A673 (cell line): ENCODE data around the gene RBBP9. TPM values are rescaled to one million over a fixed set of nuclear protein-coding genes. Genes with fewer than 3 reads are reported as not detected.

Experiments used
- BruUV-seq: library from RNA; stranded (reverse); fragments of 400-500 nt; replicated peaks from 2 replicates; lab custom pipeline; 2021; lab: Mats Ljungman, UMichigan
- CTCF ChIA-PET: fragments of 300-600 bp; sonication (Branson Sonifier 250); formaldehyde crosslinking; loops from one replicate; lab custom pipeline; 2022; ENCODE audit warnings: antibody characterized with exemption; lab: Charles Lee
- POLR2A ChIA-PET: fragments of 300-600 bp; sonication (Branson Sonifier 250); formaldehyde crosslinking; loops from one replicate; lab custom pipeline; 2022; ENCODE audit warnings: antibody characterized with exemption; ENCODE audit not compliant: low non-redundant PET; lab: Charles Lee
- DNase-seq: peaks from one replicate; pipeline ENCODE4 v3.0.0-alpha.2; 2015; ENCODE audit warnings: low spot score
- H3K27ac ChIP-seq: fragments of 200-600 bp; sonication (generic); 2 replicates; pipeline ENCODE4 v1.5.1; 2016; ENCODE audit warnings: mixed run types, low read depth, mild to moderate bottlenecking, mixed read lengths, antibody characterized with exemption, low read length; ENCODE audit not compliant: poor library complexity, severe bottlenecking
- H3K27me3 ChIP-seq: fragments of 200-600 bp; sonication (generic); replicated peaks from 2 replicates; pipeline ENCODE4 v1.6.1; 2017; ENCODE audit warnings: mixed run types, low read depth, mild to moderate bottlenecking, mixed read lengths, antibody characterized with exemption, low read length; ENCODE audit not compliant: insufficient read depth, poor library complexity
- H3K36me3 ChIP-seq: fragments of 200-600 bp; sonication (generic); 2 replicates; pipeline ENCODE4 v1.6.1; 2016; ENCODE audit warnings: mixed run types, mild to moderate bottlenecking, mixed read lengths, antibody characterized with exemption, low read length; ENCODE audit not compliant: insufficient read depth, poor library complexity, severe bottlenecking
- H3K4me1 ChIP-seq: fragments of 200-600 bp; sonication (generic); 2 replicates; pipeline ENCODE4 v1.6.1; 2017; ENCODE audit warnings: mixed run types, mild to moderate bottlenecking, mixed read lengths, antibody characterized with exemption, low read length; ENCODE audit not compliant: insufficient read depth, poor library complexity, severe bottlenecking
- H3K4me3 ChIP-seq: fragments of 200-600 bp; sonication (generic); 2 replicates; pipeline ENCODE4 v1.5.1; 2016; ENCODE audit warnings: low read depth, mixed run types, mild to moderate bottlenecking, mixed read lengths, low read length; ENCODE audit not compliant: poor library complexity, severe bottlenecking
- H3K9me3 ChIP-seq: fragments of 200-600 bp; sonication (generic); 2 replicates; pipeline ENCODE4 v1.6.1; 2016; ENCODE audit warnings: mixed run types, low read depth, mild to moderate bottlenecking, mixed read lengths, antibody characterized with exemption, low read length; ENCODE audit not compliant: poor library complexity, severe bottlenecking
- EZH2 ChIP-seq: fragments of 200-600 bp; sonication (generic); IDR thresholded peaks from 2 replicates; pipeline ENCODE4 v1.6.1; 2017; ENCODE audit warnings: borderline replicate concordance, low read depth, mild to moderate bottlenecking, mixed read lengths, antibody characterized with exemption, low read length; ENCODE audit not compliant: poor library complexity, severe bottlenecking
- intact Hi-C: fragments of 100-400 bp; cut with micrococcal nuclease; formaldehyde crosslinking; loops from one replicate; pipeline ENCODE4 v1.10.0; 2022; ENCODE audit not compliant: unreplicated experiment
- total RNA-seq: library from RNA; stranded (reverse); gene quantifications from 2 replicates; pipeline ENCODE4 v1.2.3, GENCODE V29; 2021
- TF ChIP-seq, protein P1 (sequence below): fragments of 300-800, 200-600 bp; sonication (generic); conservative IDR thresholded peaks from 2 replicates; pipeline ENCODE4 v1.5.1; 2017; ENCODE audit warnings: low read depth, mild to moderate bottlenecking, antibody characterized with exemption, low read length, moderate library complexity, mixed read lengths

RBBP9 gene
- total RNA-seq, 1 experiment from 2014 or later: 20.1 TPM

DNA sequence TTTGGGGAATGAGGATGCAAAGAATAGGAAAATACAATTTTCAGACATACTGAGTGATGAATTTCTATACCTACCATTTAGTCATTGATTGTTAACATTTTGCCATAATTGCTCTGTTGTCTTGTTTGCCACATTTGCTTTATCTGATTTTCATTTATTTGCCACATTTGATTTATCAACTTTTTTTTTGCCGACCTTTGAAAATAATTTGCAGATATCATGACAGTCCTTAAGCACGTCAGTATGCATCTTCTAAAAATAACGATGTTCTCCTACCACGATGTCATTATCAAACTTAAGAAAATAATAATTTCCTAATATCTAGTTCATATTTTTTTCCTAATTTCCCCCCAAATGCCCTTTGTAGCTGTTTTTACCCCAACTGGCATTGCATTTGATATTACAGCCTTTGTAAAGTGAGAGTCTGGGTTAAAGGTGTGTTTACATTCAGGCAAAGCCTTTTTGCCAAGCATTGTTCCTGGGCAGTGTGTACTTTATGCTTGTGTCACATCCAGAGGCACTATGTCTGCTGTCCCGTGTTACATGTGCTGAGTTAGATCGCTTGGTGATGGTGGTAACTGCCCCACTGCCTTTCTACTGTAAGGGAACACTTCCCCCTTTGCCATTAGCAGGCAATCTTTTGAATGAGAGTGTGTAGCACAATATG, 37.1 kb upstream of the RBBP9 start:
- Histone ChIP-seq H3K27me3 (no peaks in the 10 kb centered on the region), H3K36me3 (peaks cover 36% of the 10 kb centered on the region), H3K27ac (no peak overlapping the region), H3K4me3 (no peak overlapping the region), H3K9me3 (no peaks in the 10 kb centered on the region), H3K4me1 (no peaks in the 10 kb centered on the region)
- CTCF ChIA-PET: no interaction called here
- TF ChIP-seq EZH2: no peak
- TF ChIP-seq, protein P1, sequence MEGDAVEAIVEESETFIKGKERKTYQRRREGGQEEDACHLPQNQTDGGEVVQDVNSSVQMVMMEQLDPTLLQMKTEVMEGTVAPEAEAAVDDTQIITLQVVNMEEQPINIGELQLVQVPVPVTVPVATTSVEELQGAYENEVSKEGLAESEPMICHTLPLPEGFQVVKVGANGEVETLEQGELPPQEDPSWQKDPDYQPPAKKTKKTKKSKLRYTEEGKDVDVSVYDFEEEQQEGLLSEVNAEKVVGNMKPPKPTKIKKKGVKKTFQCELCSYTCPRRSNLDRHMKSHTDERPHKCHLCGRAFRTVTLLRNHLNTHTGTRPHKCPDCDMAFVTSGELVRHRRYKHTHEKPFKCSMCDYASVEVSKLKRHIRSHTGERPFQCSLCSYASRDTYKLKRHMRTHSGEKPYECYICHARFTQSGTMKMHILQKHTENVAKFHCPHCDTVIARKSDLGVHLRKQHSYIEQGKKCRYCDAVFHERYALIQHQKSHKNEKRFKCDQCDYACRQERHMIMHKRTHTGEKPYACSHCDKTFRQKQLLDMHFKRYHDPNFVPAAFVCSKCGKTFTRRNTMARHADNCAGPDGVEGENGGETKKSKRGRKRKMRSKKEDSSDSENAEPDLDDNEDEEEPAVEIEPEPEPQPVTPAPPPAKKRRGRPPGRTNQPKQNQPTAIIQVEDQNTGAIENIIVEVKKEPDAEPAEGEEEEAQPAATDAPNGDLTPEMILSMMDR: no peak
- POLR2A ChIA-PET: no interaction called here
- intact Hi-C loops: no loop called here
- no TSS peak for BruUV-seq
- no peak for DNase-seq

DNA sequence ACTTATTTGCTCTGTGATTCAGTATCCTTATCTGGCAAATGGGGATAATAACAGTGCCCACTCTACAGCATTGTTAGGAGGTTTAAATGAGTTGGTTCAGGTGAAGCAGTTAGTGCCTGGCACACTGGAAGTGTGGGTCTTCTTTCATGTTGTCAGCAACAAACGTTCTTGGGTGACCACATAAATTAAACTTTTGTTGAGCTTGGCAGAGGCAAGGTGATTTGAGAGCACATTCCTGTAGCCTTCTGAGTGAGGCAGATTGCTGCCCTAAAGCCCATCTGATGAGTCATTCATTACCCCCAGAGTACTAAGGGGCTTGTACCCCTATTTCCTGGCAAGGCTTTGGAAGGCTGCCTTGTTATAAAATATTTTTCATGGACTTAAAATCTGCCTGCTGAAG, 36.5 kb upstream of the RBBP9 start:
- ChIA-PET CTCF (no interaction called here), POLR2A (no interaction called here)
- no peaks in the 10 kb centered on the region for H3K27me3 ChIP-seq
- DNase-seq: no peak
- intact Hi-C loops: no loop called here
- H3K9me3 ChIP-seq: no peaks in the 10 kb centered on the region
- no peak overlapping the region for H3K4me3 ChIP-seq
- H3K27ac ChIP-seq: no peak overlapping the region
- no peaks in the 10 kb centered on the region for H3K4me1 ChIP-seq
- no peak for TF ChIP-seq EZH2
- TF ChIP-seq, protein P1: no peak
- H3K36me3 ChIP-seq: peaks cover 41% of the 10 kb centered on the region
- BruUV-seq: no TSS peak

DNA sequence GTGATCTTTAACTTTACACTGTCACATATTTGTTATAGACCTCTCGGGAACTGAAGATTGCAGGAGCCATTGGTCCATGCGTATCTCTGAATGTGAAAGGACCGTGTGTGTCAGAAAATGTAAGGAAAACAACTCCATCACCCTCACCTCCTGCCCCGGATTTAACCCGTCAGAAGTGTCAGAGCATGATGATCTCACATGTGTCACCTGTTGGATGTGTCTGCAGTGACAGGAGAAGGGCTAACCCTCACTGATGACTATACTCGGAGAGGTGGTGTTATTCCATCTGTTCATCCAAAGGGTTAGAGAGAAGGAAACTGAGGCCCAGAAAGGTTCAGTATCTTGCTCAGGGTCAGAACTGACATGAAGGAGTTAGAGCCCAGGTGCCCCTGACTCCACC, 35.6 kb upstream of the RBBP9 start:
- no peak for DNase-seq
- Histone ChIP-seq H3K9me3 (no peaks in the 10 kb centered on the region), H3K4me3 (no peak overlapping the region), H3K27me3 (no peaks in the 10 kb centered on the region), H3K36me3 (peaks cover 49% of the 10 kb centered on the region), H3K4me1 (no peaks in the 10 kb centered on the region), H3K27ac (no peak overlapping the region)
- CTCF ChIA-PET: no interaction called here
- POLR2A ChIA-PET: no interaction called here
- TF ChIP-seq, protein P1: no peak
- TF ChIP-seq EZH2: no peak
- BruUV-seq: no TSS peak
- intact Hi-C loops: no loop called here
